NK-92 (cell line): Measurements from ENCODE around the gene ACTBL2.
"Not testable (repeated sequence)": the region's sequence is repeated elsewhere in the genome, so short reads cannot be mapped to it uniquely, and the experiment has no call there.

Experiments used
- DNase-seq: peaks from one replicate; lab custom pipeline; 2025; ENCODE audit not compliant: unreplicated experiment; lab: John Stamatoyannopoulos, UW

Gene ACTBL2

DNA sequence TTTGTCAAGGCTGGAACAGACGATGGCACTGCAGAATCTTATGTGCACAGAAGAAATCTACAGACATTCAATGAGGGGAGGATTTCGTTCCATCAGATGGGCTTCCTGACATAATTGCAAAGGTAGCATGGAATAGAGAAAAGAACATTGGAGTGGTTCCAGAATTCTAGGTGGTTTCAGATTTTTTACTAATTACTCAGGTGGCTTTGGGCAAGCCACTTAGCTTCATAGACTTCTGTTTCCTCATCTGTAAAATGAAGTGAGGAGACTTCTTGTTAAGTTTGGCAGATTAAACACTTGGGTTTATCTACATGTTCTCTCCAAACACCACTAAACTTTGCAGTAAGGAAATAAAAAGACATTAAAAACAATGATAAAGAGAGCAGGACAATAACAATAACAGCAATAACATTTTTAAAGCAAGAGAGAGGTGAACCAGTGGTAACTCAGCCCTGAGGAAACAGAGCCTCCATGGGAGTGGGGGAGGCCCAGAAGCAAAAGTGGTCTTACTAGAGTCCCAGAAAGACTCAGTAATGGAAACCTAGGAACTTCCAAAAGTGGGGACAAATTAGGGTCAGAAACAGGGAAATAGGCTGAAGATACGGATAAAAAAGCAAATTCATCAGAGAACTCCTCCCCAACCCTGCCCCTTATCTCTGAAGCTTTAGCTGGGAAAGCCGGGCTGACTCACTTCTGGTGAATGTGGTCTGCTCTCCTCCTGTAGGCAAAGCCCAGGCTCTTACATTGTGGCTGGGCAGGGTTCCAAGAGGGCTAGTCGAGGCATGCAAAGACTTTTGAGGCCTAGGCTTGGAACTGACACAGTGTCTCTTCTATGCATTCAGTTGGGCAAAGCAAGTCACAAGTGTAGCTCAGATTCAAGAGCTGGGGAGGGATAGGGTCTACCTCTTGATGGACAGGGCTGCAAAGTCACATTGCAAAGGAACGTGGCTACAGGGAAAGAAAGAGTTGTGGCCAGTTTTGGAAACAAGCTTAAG is 11.8 kb upstream of the ACTBL2 start:
- DNase-seq: no peak

DNA sequence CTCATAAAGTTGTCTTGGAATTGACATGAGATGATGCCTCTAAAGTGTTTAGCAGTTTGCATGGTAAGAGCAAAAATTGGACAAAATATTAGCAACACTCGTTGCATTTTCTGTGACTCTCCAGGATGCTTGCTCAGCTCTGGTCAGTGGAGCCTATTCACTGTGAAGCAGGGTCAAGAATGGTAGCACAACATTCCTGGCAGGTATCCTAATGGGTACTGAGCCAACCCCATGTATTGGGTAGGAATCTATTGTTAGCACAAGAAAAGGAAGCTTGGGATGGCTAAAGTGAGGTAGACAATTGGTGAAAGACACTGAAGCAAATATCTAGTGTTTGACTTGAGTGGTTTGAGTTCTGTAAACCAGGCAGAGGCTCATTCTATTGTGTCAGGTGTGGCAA is 10.4 kb upstream of the ACTBL2 start:
- no peak for DNase-seq

DNA sequence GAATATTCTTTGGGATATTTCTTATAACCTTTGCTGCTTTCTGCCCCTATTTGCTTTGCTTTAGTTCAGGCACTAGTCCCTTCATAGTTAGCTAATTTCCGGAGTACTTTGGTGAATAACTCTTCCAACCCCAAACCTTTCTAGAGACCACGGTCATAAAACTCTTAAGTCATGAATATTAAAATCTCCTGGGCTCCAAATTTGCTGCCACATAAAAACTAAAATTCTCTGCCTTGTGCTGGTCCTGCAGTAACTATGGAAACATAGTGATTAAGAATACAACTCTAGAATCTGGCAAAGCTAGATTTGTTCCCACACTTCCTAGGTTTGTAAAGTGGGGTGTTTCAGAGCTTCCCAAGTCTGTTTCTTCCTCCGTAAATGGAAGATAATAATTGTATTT is 10.0 kb upstream of the ACTBL2 start:
- DNase-seq: no peak

DNA sequence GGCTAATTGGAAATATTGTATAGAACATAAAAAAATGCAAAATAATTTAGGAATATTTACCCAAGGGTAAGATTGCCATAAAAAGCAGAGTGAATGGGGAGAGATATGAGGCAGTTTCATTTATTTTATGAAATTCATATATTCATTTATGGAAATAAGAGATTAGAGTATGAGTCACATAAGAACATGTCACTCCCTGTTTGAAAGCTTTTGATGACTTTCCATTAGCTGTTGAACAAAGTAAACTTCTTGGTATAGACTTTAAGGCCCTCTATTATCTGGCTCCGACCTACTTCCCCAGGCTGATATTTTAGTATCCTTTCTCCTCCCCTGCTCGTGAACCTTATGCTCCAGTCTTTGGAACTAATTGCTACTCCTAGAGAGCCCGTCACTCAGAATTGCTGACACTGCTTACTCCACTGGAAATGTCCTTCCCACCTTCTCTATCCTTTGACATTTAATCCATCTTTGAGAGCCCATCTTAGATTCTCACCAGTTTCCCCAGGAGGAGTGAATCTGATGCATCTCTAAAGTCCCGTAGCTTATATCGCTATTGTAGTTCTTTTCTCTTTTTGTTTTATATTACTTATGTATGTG is 8.9 kb upstream of the ACTBL2 start:
- DNase-seq: no peak

DNA sequence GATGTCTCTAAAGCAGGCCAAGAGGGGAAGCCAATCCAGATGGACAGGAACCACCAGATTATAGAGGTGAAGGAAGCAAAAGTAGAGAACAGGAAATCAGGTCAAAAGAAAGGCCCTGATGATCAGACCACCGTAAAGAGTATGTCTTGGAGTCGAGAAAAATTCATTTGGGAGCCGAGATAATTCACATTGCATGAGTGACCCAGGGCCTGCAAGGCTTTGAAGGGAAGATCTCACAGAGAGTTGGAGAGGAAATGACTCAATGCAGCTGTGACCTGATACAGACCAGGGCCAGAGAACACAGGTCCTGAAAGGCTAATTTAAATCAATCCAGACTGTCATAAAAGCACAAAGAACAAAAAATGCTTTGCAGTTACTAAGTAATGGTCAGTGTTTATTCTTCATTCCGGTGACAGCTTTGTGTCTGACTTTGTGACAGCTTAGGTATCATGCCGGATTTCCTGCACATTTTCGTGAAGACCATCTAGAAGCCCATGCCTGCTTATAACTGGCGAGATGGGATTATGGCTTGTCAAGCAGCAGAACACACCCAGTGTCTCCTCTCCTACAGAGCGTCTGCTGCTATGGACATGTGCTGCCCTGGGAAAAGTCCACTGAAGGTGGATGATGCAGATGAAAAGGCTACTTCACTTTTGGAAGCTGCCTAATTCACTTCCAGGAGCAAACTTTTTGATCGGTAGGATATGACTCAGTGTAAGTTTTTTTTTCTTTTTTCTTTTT is 5.8 kb upstream of the ACTBL2 start:
- no peak for DNase-seq

DNA sequence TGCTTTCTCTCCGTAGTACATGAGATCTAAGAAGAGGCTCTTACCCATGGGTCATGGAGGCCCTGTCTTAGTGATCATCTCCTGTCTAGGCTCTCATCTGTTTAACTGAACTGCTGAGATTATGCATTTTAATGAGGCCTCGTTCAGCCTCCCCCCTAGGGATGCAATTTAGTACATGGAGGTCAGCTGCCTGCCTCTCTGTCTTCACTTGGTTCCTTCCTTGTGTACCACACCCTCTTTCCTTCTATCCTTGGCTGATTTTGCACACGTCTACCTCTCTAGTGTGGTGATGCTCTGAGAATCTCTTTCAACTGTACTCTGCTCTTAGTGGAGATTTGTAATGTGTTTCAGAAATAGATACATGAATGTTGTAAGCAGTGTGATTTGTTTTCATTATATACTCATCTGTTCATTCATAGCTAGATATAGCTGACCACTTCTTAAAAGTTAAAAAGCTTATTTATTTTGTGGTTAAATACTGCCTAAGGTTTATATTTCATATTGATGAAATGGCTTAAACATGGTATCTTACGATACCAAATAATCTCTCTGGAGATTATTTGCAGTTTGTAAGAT is 3.5 kb upstream of the ACTBL2 start:
- no peak for DNase-seq

DNA sequence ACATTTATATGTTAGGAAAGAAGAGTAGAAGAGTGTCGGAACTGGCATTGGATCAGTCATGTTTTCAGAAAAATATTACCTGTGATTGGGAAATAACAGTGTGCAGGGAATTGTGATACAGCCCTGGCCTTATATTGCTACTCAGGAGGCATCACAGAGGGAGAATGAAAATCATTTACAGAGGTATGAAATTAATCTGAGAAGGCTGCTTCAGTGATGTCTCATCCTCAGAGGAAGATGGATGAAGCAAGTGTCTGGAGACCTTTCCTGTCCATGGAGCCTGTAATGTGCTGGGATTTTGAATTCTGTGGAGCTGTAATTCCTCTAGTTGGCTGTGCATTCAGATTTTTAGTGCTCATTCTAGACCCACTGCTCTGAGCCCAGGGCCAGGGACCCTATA is 3.8 kb downstream of the ACTBL2 start:
- DNase-seq: no peak

DNA sequence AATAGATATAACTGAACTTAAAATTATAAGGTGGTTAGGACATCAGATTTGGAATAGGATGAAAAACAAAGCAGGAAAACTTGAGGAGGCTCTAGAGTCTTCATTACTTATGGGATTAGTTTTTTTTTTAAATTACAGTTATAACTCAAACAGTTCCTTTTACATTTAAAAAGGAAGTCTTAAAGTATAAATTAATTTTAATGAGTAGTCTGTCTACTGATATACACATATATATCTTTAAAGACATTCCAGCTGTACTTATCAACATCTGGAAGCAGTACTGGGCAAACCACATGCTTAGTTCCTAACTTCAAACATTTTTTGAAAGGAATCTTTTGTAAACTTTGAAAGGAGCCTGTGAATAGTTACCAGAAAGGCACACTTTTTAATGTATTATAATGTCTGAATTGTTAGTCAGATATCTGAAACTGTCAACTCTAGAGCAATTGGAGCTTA is 6.0 kb downstream of the ACTBL2 start:
- DNase-seq: no peak

DNA sequence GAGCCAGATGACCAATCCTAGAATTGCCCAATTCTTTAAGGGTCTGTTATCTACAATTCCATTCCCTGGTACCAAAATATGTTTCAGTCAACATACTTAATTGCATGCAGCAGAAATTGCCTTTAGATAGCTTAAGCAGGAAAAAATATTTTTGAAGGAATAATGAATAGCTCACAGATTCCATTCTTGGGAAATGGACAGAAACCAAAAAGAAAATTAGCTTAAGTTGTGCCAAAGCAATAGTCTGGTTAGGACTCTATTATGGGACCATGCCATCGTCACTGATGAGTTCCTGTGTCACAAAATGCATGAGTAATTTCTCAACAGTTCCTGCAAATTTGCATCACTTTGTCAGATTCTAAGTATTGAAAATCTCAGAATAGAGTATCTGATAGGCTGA is 12.3 kb downstream of the ACTBL2 start:
- no peak for DNase-seq

DNA sequence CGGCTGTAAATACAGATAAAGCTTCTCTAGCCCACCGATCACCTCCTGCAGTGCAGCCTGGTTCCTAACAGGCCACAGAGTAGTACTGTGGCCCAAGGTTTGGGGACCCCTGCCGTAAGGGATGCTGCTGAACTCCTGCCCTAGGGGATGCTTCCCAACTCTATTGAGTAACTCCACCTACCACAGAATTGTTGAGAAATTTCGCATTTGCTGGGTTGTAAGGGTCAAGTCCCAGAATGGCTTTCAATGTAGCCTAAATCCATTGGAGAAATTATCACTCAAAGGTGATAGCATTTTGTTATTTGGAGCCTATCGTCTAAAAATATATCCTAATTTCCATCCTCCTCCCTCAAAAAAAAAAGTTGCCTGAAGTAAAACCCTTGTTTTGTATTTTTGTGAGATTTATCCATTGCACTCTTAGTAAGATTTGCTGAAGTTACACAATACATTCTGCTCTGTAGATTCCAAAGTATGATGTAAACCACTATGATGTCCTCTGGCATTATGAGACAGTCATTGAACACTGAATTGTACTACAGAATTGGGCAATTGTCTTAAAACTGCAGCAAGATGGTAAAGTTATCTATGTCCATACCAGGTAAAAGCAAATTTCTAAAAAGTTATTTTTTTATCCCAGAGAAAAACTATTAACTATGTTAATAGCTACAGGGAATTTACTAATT is 14.0 kb downstream of the ACTBL2 start:
- no peak for DNase-seq

DNA sequence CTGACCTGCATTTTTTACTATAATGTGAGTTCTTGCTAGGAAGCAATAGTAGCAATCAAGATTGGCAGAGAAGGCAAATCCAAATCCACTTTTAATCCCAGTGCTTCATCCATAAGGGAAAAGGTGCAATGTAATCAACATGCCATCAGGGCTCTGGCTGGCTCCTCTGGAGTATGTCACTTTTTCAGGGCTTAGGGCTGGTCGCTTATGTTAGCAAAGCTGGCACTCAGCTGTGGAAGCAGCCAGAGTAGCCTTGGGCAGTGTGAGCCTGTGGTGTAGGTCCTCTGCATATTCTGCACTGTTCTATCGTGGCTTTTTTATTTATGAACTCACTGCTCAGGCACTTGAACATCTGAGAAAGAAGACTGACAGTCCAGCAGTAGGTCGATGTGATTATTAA is 16.1 kb downstream of the ACTBL2 start:
- DNase-seq: no peak

DNA sequence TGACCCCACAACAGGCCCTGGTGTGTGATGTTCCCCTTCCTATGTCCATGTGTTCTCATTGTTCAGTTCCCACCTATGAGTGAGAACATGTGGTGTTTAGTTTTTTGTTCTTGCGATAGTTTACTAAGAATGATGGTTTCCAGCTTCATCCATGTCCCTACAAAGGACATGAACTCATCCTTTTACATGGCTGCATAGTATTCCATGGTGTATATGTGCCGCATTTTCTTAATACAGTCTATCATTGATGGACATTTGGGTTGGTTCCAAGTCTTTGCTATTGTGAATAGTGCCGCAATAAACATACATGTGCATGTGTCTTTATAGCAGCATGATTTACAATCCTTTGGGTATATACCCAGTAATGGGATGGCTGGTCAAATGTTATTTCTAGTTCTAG is 22.6 kb downstream of the ACTBL2 start:
- not testable (repeated sequence) for DNase-seq

DNA sequence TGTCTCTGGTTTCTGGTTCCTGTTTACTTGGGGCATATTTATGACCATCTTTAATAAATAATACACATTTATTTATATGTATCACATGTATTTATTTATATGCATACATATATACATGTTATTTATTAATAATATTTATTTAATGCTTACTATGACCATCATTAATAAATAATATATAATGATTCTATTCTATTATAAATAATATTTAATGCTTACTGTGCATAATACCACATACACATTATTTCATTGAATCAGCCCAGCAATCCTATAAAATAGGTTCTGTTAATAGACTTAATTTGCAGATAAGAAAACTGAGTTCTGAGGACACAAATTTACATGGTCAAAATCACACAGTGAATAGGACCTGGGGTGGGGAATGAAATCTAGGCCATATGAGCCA is 24.2 kb downstream of the ACTBL2 start:
- no peak for DNase-seq

DNA sequence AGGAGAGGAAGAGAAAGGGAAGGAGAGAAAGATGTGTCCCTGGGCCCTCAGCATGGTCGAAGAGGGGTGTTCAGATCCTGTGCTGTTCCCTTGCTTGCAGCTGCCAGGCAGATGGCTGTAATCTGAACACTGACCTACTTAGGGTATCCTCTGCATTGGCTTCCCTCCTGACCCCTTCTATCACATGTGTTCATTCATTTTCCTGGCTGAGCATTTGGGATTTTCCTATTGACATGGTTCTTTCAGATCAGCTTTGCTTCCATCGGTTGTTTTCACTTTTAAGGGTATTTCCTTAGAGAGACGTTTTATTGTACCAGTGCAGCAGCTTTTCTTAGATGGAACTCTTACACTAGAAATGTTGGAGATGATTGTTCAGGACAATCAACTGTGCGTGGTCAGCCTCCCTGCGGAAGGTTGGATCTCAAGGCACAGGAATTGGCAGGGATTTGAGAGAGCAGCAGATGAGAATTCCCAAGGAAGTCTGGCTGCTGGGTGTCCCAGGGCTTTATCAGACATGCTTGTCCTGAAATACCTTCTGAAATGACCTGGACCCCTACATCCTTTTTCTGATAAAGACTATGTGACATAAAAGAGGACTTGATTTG is 26.0 kb downstream of the ACTBL2 start:
- DNase-seq: no peak

DNA sequence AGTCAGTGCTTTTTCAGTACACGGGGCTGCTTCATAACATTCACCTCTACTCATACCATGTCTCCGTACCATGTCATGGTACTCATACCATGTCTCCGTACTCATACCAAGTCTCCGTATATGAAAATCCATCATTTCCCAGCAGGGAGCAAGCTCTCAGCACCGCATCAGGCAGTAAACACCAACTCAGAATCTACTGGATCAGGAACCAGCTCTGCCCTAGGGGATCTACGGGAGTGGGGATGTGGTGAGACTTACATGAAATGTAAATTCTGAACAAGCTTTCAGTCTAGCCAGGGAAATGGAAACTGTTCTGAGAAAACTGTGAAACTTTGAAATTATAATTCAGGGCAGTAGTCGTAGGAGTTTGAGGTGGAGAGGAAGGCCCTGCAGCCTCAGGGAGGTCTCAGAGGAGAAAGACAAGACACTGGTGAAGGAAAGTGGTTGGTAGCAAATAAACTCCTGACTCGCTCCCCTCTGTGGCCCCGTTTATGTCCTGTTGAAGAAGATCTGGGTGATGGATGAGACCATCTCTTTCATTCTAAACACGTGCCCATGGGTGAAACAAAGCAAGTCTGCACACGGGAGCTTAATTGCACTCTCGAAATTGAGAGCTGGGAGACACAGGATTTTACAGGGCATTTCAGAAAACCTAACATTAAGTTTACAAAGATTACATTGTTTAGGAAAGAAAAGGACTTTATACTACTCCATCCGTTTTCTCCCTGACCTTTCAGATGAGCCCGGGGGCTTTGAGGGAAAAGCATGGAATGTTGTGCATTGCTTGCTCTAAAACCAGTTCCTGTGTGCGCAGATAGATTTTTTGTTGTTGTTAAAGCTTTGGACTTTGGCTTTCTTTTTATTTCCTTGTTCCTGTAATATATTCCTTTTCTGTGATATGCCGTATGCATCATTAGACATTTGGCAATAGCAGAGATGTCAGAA is 26.8 kb downstream of the ACTBL2 start:
- no peak for DNase-seq

DNA sequence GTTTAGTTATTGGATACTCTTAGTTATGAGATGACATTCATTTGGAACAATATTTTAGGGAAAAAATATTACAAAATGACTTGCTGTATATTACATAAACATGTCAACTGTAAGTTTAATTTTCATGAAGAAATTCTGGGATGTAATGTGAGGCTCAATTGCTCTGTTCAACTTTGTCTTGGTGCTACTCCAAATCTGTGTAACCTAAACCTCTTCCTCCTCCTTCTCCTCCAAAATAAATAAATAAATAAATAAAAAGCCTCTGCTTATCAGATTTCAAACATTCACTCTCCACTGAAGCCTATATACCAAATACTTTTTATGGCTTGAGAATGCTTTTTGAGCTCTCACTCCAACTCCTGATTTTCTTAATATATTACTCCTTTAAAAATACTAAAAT is 27.7 kb downstream of the ACTBL2 start:
- DNase-seq: no peak

DNA sequence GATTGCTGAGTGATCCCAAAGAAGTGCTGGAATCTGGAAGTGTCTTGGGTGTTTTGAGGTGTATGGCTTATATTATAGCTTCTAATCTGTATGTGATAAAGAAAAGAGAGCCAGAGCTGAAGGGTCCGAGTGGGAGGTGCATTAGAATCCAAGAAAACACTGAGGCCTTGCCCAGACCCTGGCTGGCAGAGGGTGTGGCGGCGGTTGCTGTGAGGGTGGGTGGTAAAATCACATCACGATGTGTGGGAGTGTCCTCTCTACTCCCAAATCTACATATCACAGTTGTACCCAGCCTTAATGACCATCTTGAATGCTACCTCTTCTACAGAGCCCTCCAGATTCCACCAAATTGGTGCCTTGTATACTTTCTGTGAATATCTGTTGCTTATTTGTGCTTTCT is 28.9 kb downstream of the ACTBL2 start:
- DNase-seq: no peak

DNA sequence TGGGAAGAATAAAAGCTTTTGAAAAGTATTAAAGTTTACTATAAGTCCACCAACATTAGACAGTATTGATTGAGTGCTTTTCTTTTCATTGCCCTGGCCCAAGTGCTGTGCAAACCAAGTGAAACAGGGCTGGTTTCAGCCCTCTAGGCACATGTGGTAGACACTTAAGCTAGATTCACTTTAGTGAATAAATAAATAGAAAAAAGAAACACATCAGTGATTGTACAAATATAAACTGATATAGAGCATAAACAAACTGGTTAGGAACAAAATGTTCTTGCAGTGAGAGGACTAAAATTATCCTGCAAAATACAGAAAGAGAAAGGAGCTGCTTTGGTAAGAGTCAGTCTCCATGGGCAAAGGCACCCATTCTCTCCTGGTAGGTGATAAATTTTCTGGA is 29.7 kb downstream of the ACTBL2 start:
- DNase-seq: no peak
